Adipose tissue (tissue), 3 donors: ENCODE measurements around the gene SLC46A1. TPM values are rescaled to one million over a fixed set of nuclear protein-coding genes. Genes with fewer than 3 reads are reported as not detected.

Experiments
- H3K27ac ChIP-seq: one replicate; pipeline ENCODE4 v1.5.1; 2013; ENCODE audit warnings: low read depth, low read length
- WGBS, 3 donors: extraction: QIAGEN DNeasy Blood & Tissue Kit; methylation state at CpG; one replicate each; pipeline ENCODE4 v1.1.7; 2013; 5-methylcytosine and 5-hydroxymethylcytosine counted together
- polyA plus RNA-seq, 3 donors: library from polyadenylated mRNA; stranded (reverse); fragments of 200-250 nt; gene quantifications; one replicate each; pipeline ENCODE4 v1.2.3, GENCODE V29; 2013
- donor health status: healthy with polysubstance abuse.
- donor health status: Bipolar disorder and iron deficiency.
- donor health status: healthy.

The SLC46A1 gene
- polyA plus RNA-seq, 3 donors, result 1.2 to 5.3 (median 3.9) TPM

DNA sequence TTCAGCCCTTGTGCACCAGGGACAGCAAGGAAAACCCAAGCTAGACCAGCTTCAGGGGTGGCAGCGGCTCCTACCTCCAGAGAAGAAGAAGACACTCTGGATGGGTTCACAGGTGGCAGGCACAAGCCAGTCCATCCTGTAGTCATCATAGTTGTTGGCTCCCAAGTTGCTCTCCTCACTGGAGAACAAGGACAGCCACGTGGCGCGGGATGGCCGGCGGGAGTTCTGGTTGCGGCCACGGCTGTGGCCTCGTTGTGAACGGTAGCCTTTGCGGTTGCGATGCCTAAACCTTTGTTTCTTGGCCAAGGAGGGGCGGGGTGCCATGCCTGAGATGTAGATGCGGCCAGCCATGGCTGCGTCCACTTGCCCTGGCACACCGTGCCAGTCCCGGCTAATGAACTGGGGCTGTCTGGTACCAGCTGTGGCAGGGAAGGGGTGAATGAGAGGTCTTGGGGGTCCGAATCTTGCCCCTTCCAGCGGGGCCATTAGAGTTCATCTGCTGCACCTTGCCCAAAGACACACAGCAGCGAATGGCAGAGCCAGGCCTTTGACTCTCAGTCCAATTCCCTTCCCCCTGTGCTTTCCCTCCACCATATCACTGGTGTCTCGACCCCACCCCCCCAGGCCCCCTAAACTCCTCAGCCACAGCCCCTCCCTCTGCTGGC lies 38.2 kb downstream of the SLC46A1 start:
- no peak overlapping the region for H3K27ac ChIP-seq
- WGBS, 3 donors, result 86 to 92% (median 90%) methylated on average over 21 of the region's 21 CpGs

DNA sequence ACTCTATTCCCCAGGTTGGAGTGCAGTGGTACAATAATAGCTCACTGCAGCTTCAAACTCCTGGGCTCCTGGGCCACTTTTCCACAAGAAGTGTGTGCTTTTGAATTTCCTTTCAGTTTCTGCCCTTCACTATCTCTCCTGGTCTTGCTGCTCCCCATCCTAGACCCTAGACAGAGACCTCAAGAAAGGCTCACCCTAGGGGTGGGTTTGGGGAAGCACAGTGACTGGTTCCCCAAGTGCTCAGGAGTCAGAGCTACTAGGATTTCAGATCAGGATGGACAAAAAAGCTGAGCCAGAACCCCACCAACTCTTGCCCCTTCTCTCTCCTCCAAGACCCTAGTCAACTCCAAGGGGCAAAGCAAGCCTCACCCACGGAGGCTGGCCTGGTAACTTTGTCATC lies 39.4 kb downstream of the SLC46A1 start:
- no peak overlapping the region for H3K27ac ChIP-seq
- 69 to 79% (median 77%) methylated on average over 1 of the region's 1 CpG for WGBS, 3 donors

DNA sequence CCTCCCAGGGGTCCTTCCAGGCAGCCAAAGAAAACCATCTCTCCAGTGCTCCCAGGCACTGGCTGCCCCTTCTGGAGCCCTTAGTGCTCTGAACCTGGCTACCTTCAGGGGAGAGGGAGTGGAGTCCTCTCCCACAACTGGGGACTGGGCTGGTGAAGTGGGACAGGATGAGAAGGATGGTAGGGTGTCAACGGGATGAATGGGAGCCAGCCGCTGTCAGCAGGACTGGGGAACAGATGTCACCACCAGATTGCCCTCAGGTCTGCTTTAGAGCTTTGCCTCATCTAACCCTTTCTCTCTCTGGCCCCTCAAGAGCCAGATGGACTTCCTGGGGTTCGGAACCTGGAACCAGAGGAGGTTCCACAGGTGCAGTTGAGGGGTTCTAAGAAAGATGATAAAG lies 40.5 kb downstream of the SLC46A1 start:
- no peak overlapping the region for H3K27ac ChIP-seq
- 86 to 95% (median 94%) methylated on average over 3 of the region's 3 CpGs for WGBS, 3 donors

DNA sequence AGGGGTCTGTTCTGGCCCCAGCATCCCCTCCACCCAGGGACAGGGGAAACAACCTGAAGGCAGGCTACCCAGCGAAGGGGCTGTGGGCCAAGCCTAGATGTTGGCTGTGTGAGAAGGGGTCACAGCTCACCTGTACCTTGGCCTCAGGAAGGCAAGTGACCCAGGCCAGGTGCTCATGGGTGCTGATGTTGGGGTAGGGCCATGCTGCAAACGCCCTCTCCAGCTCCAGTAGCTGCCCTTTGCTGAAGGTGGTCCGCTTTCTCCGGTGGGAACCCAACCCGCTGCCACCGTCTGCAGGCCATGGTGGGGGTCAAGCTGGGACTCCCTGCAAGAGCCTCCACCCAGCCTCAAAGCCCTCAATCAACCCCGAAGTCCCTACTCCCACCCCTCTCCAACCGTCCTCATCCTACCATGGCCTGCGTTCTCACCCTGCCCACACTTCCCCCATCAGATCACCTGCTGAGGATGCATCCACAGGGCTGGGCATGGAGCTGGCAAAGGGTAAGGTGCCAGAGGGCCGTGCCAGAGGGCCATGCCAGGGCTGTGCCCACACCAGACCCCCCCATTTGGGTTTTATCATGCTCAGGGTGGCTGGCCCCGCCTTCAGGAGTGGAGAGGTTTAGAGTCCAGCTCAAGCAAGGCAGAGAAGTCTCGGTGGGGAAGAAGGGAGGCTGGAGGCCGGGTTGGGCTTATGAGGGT lies 41.2 kb downstream of the SLC46A1 start, which contains the start of gene SEBOX:
SEBOX (minus strand) TSS at position 535 of the 699 bp plus-strand sequence; CDS start at position 487, 48 bp downstream.
- H3K27ac ChIP-seq, result no peak within 1 kb of the TSS
- WGBS, 3 donors, result 88 to 91% (median 91%) methylated on average over 13 of the region's 13 CpGs

DNA sequence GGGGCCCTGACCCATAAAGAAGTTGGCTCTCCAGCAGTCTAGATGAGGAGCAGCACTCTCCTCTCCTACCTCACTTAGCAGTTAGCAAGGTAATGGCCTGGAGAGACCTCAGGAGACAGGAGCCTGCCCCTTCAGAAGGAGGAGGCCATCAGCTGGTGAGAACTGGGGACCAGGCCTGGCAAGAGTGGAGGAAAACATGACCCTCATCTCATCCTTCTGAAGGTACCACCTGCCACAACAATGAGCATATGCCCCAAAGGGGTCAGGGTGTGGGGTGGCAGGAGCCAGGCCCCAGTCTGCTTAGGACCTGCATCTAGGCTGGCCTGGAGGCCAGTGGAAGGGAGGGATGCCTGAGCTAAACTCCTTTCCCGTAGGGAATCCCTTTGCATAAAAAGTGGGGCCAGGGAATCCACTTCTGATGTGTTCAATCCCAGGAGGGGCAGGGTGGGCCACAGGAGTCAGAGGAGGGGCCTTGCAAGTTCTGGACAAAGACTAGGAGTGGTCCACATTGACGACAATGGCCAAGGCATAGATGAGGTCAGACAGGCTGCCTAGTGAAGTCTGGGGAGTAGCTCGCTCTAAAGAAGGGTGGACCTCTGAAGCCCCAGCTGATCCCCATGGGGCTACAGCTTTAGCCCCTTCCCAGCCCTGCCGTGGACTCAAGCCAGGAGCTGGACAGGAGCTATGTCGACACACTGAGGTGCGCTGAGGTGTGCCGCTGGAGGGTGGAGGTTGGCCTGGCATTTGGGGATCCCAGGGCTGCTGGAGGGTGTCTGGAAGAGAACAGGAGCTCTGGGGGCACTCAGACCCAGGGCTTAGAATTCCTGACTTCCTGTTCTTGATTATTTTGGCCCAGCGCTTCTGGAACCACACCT lies 42.0 kb downstream of the SLC46A1 start:
- no peak overlapping the region for H3K27ac ChIP-seq
- WGBS, 3 donors, result 90 to 95% (median 91%) methylated on average over 8 of the region's 8 CpGs

DNA sequence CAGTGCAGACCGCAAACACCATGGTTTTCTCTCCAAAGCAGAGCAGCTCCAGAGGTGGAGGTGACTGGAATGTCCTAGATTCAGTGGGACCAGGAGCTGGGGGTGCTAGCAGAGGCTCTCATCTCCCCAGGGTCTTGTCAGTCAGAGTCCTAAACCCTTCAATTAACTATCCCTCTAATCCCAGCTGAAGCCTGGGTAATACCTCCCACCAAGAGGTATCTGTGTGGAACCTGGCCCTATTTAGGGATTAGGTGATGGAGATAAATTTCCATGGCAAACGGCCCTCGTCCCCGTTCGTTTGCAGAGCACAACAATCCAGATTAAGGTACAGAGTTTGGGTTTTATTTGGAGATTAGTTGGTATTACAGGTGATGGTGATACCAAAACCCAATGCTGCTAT lies 42.8 kb downstream of the SLC46A1 start:
- 82 to 92% (median 91%) methylated on average over 5 of the region's 5 CpGs for WGBS, 3 donors

DNA sequence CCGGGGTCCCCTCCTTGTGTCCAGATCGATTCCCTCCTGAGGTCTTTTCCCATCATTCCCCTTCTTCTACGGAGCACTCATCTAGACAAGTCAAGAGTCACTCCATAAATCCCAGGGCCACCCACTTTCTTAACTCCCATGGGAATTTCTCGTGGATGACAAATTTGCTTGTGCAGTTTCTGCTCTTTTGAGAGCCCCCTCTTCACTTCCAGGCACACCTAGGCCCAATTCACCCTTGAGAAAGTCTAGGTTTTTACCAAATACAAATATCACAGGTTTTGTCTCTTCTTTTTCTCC lies 48.2 kb downstream of the SLC46A1 start:
- 1 to 5% (median 3%) methylated on average over 4 of the region's 4 CpGs for WGBS, 3 donors
- no peak overlapping the region for H3K27ac ChIP-seq

More for the DNA sequence above, 42.8 kb downstream of the SLC46A1 start:
- H3K27ac ChIP-seq, result no peak overlapping the region

DNA sequence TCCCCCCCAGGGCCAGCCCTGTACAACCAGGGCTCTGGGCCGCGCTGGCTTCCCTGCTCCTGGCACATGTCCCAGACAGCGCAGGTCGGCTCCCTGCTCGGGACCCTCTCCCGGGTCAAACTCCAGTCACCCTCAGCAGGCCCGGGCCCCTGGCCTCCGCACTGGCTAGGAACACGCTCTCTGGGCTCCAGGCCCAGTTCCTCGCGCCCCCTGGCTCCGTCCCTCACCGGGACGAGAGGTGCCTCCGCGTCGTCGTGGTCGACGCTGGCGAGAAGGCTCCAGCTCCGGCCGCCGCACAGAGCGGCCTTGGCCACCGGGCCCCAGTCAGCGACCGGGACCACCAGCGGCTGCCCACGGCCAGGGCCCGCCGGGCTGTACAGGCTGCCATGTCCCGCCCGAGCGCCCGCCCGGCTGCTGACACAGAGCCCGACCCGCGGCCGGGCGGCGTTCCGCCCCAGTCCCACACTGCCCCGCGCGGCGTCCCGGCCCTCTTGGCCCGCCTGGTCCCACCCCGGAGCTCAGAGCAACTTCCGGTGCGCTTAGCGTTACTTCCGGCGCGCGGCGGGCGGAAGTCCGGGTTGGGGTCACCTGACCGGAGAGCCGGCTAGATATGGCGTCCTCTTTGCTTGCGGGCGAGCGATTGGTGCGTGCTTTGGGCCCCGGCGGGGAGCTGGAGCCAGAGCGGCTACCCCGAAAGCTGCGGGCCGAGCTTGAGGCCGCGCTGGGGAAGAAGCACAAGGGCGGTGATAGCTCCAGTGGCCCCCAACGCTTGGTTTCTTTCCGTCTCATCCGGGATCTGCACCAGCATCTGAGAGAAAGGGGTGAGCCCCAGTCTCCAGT lies 48.7 kb downstream of the SLC46A1 start, which contains the start of gene POLDIP2:
POLDIP2 (minus strand) TSS at position 467 of the 840 bp plus-strand sequence; CDS start at position 388, 79 bp downstream.
- H3K27ac ChIP-seq, result no peak within 1 kb of the TSS
- WGBS, 3 donors, result 0 to 1% (median 0%) methylated on average over 71 to 80 of the region's 80 CpGs

DNA sequence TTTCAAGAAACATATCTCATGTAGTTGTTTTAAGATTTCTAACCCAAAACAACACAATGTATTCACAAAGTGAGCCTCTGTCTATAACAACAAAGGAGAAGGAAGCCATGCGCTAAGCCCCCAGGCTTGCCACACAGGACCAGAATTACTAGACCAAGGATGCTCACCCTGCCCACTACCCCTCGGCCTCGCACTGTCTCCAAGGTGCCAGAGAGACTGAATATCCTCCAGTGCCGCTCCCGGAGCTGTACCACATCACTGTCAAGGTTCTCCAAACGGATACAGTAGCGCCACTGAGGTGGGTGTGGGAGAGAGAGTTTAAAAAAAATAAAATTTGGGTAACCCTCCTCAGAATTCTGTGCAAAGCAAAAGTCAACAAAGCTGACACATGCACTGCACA lies 55.7 kb downstream of the SLC46A1 start:
- 86 to 92% (median 89%) methylated on average over 7 of the region's 7 CpGs for WGBS, 3 donors
- H3K27ac ChIP-seq, result no peak overlapping the region

DNA sequence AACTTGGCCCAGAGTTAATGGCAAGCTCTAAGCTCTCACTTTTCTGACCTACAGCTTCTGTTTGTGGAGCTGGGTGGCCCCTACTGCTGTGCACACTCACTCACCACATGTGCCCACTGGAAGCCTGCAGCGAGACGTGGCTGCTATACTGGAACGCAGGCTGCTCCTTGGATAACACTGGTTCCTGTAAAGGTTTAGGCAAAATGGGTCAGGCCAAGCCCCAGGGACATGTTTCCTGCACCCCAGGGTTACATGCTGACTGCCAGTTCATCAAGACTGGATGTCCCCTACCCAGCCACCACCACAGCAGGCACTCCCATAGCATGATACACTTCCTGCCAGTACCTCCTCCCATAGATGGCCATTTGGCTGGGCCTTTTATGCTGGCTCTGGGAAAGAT lies 57.0 kb downstream of the SLC46A1 start:
- H3K27ac ChIP-seq, result no peak overlapping the region
- WGBS, 3 donors, result 75 to 81% (median 81%) methylated on average over 3 of the region's 3 CpGs

DNA sequence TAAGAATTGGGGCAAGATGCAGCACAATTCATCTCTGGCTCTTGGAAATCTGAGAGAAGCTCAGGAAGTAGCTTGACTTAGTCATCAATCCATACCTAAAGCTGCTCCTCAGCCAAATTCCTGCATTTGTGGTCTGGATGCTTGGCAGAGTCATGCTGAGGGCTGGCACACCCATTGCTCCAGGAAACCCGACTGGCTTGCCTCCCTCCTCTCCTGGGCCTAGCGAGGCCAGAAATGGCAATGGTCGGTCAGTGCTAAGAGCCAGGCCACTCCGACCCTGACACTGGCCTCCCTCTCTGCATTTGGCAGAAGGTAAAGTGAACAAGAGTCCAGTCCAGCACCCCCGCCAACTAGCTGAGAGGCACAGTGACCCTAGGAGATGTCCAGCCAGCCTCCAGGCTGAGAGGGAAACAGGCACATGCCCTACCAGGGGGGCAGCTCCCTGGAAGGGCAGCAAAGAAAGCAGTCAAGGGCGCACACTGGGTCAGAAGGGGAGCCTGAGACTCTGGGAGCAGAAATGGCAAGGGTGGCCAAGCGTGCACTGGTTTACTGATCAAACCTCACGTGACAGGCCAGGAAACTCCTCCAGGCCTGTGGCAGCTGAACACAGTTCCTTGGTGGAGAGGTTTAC lies 58.6 kb downstream of the SLC46A1 start:
- 42 to 78% (median 74%) methylated on average over 8 of the region's 8 CpGs for WGBS, 3 donors
- H3K27ac ChIP-seq, result no peak overlapping the region

DNA sequence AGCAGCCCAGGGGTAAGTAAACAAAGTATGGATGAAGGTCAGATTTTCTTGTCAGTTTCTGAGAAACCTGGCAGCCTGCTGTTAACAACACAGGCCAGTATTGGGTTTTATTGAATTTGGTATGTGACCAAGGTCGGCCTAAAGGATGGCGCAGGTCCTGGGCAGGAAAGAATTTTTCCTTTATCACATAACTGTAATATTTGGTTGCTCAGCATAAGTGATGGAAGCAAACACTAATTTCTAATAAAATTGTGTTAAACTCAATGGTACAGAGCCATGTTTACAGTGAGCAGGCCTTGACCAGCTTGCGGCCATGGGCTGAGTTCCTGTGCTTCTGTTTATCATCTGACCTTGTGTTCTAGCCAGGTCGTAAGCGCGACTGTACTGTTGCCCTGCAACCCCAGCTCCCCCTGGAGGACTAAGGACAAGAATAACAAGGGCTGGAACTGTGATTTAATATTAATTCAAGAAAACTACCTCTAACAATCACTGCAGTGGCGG lies 59.2 kb downstream of the SLC46A1 start:
- 22 to 71% (median 56%) methylated on average over 7 of the region's 7 CpGs for WGBS, 3 donors
- H3K27ac ChIP-seq, result no peak overlapping the region

DNA sequence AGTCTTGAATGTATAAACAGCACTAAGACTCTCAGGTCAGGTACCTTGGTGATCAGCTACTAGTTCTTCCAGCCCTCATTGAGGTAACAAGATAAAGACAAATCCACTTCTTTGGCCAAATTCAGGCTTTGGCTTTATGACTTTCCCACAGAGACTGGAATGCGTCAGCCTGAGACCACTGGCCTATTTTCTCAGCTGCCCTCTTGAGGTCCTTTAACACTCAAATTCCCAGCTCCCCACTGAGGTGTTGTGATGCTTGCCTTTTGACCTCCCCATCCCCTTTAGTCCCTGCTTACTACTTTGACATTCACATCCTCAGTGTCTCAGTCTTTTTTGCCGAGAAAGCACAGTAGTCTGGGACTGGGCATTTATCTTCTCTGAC lies 59.8 kb downstream of the SLC46A1 start:
- H3K27ac ChIP-seq, result no peak overlapping the region
- WGBS, 3 donors, result 19 to 87% (median 83%) methylated on average over 2 of the region's 2 CpGs

DNA sequence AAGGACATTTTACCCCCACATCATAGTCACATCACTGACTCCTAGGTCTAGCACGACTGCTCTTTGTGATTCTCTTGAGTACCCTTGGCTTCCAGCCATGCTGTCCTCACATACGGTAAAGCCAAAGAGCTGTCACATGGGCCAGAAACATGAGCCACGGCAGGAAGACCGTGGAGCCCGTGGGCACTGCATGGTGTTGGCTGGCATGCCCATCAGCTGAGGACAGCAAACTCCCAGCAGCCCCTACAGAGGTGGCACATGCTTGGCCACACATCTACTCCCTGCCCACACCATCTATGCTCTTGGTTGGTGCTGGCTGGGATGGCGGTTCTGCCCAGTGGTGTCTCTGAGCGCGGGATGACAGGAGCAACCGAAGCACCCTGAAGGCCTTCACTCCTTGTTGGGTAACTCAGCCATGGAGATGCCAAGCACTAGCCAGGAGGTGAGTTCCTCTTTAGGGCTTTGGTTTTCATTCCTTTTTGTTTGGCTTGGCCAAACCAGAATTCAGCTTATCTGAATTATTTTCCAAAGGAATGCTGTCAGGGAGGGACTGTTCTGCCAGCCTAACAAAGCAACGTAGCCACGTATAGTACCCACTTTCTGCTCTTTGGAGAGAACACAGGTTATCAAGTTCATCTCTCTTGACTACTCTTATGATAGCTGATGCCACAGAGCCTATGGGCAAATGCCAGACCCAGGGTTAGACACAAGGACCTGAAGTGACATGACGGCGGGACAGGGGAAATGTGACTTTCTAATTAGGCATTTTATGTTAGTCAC lies 60.4 kb downstream of the SLC46A1 start:
- H3K27ac ChIP-seq, result no peak overlapping the region
- WGBS, 3 donors, result 28 to 73% (median 67%) methylated on average over 13 of the region's 13 CpGs
